K562 (cell line): ENCODE results near the gene KCTD19. TPM values are rescaled to one million over a fixed set of nuclear protein-coding genes. Genes with fewer than 3 reads are reported as not detected.

ENCODE experiments used
- ATF7 ChIP-seq: fragments of 450-650 bp; IDR thresholded peaks from 2 replicates; pipeline ENCODE4 v1.7.1; 2014; ENCODE audit warnings: mild to moderate bottlenecking, moderate library complexity
- BCLAF1 ChIP-seq, 2 experiments: fragments of 450-650 bp in 1 of 2; IDR thresholded peaks; 2 replicates each; pipeline ENCODE4 v1.6.1; 2011 to 2017; ENCODE audit warnings: low read depth in 2 of 2, antibody characterized with exemption in 1 of 2, borderline replicate concordance in 1 of 2, low read length in 1 of 2, mild to moderate bottlenecking in 1 of 2, mixed read lengths in 1 of 2; ENCODE audit not compliant: control insufficient read depth in 1 of 2
- CREBBP ChIP-seq: IDR thresholded peaks from one replicate; pipeline ENCODE4 v1.6.1; 2012; ENCODE audit warnings: low read depth, mild to moderate bottlenecking, control low read depth, inconsistent platforms, low read length
- DNMT1 ChIP-seq: fragments of 450-650 bp; IDR thresholded peaks from 2 replicates; pipeline ENCODE4 v1.6.1; 2016; ENCODE audit warnings: antibody characterized with exemption, mild to moderate bottlenecking
- FOXA3 ChIP-seq, 2 experiments: fragments of 450-650 bp in 1 of 2; sonication (generic) in 1 of 2; formaldehyde crosslinking; IDR thresholded peaks in 1 of 2; conservative IDR thresholded peaks in 1 of 2; 2 replicates each; pipeline versions ENCODE4 v1.4.0 to v1.8.0; 2020 to 2022; ENCODE audit warnings: mild to moderate bottlenecking in 2 of 2, missing genetic modification reagents in 1 of 2
- FOXK2 ChIP-seq, 2 experiments: fragments of 450-650 bp; IDR thresholded peaks in 1 of 2; conservative IDR thresholded peaks in 1 of 2; 2 replicates each; pipeline ENCODE4 v1.6.1; 2016; ENCODE audit warnings: low read depth in 2 of 2, mild to moderate bottlenecking in 1 of 2
- HOXB6 ChIP-seq: fragments of 250-450 bp; sonication (Bioruptor Pico); IDR thresholded peaks from 2 replicates; pipeline ENCODE4 v1.5.1; 2022; ENCODE audit warnings: mild to moderate bottlenecking, borderline replicate concordance
- ILK ChIP-seq: fragments of 450-650 bp; IDR thresholded peaks from 2 replicates; pipeline ENCODE4 v1.6.1; 2016; ENCODE audit warnings: missing genetic modification characterization, low read depth, mild to moderate bottlenecking, missing compliant biosample characterization, moderate library complexity, borderline replicate concordance
- MITF ChIP-seq: IDR thresholded peaks from 2 replicates; pipeline ENCODE4 v1.6.1; 2014; ENCODE audit warnings: antibody characterized with exemption
- NCOA2 ChIP-seq, 2 experiments: fragments of 450-650 bp; IDR thresholded peaks; 2 replicates each; pipeline ENCODE4 v1.6.1; 2018; ENCODE audit warnings: mild to moderate bottlenecking in 2 of 2, moderate library complexity in 1 of 2; ENCODE audit not compliant: partially characterized antibody in 2 of 2
- NKRF ChIP-seq: fragments of 450-650 bp; IDR thresholded peaks from 2 replicates; pipeline ENCODE4 v1.6.1; 2016; ENCODE audit warnings: borderline replicate concordance
- POLR2AphosphoS2 ChIP-seq: IDR thresholded peaks from 2 replicates; pipeline ENCODE4 v1.6.1; 2012; ENCODE audit warnings: low read length, improper control_type of control experiment
- RAD21 ChIP-seq, 2 experiments: fragments of 250-450 bp in 1 of 2; fragments of 450-650 bp in 1 of 2; sonication (Bioruptor Pico) in 1 of 2; formaldehyde crosslinking in 1 of 2; IDR thresholded peaks in 1 of 2; conservative IDR thresholded peaks in 1 of 2; 2 replicates each; pipeline versions ENCODE4 v1.4.0 to v1.8.0; 2020 to 2022; ENCODE audit warnings: mild to moderate bottlenecking in 2 of 2, moderate library complexity in 1 of 2
- RBM22 ChIP-seq: fragments of 200-400 bp; formaldehyde crosslinking; IDR thresholded peaks from 2 replicates; pipeline ENCODE4 v1.6.1; 2018; ENCODE audit warnings: low read length, low read depth; ENCODE audit not compliant: poor library complexity, severe bottlenecking
- SMAD2 ChIP-seq: fragments of 150-350 bp; IDR thresholded peaks from 2 replicates; pipeline ENCODE4 v1.6.1; 2014; ENCODE audit warnings: low read depth, mild to moderate bottlenecking, low read length
- SNAPC5 ChIP-seq: fragments of 250-450 bp; sonication (Bioruptor Pico); IDR thresholded peaks from 2 replicates; pipeline ENCODE4 v1.8.0; 2021; ENCODE audit warnings: moderate library complexity, mild to moderate bottlenecking, inconsistent platforms
- TAF9B ChIP-seq: fragments of 450-650 bp; IDR thresholded peaks from 2 replicates; pipeline ENCODE4 v1.6.1; 2018; ENCODE audit warnings: mild to moderate bottlenecking; ENCODE audit not compliant: partially characterized antibody
- ZKSCAN1 ChIP-seq: fragments of 150-350 bp; IDR thresholded peaks from 2 replicates; pipeline ENCODE4 v1.6.1; 2016; ENCODE audit warnings: low read depth, low read length
- ZNF143 ChIP-seq: sonication (generic); formaldehyde crosslinking; IDR thresholded peaks from 2 replicates; pipeline ENCODE4 v1.9.0; 2022; ENCODE audit warnings: mild to moderate bottlenecking, missing genetic modification reagents
- ZNF589 ChIP-seq: fragments of 200-800 bp; sonication (Bioruptor generic); IDR thresholded peaks from 2 replicates; pipeline ENCODE4 v1.6.1; 2016; ENCODE audit warnings: low read depth, missing genetic modification characterization, missing compliant biosample characterization
- polyA plus RNA-seq, 8 experiments: library from polyadenylated mRNA; depleted of rRNA in 4 of 8; stranded (reverse) in 5 of 8; unstranded in 3 of 8; fragments of >200 nt; fragmentation: Nextera tagmentation in 2 of 8; fragmentation: Illumina TruSeq in 1 of 8; extraction: Ambion mirVana in 2 of 8; extraction: Trizol in 1 of 8; gene quantifications; 2 replicates each; pipeline versions ENCODE4 v1.2.1 to v1.2.3, GENCODE V29; 2011 to 2014; ENCODE audit warnings: inconsistent platforms in 1 of 8, missing spikeins in 1 of 8
- total RNA-seq, 7 experiments: library from RNA; depleted of rRNA in 6 of 7; stranded (reverse); fragments of >200 nt in 6 of 7; fragmentation: Illumina TruSeq in 2 of 7; extraction: Trizol in 2 of 7; gene quantifications; 2 replicates each; pipeline versions ENCODE4 v1.2.1 to v1.2.3, GENCODE V29; 2011 to 2021; ENCODE audit warnings: low replicate concordance in 1 of 7

The KCTD19 gene
- total and polyA plus RNA-seq, 9 of the 15 experiments (the other 6 are each of a cell fraction or from before 2014, with no cell fraction given): 0.03 to 0.91 (median 0.22) TPM; not detected in 2

- no peak for TF ChIP-seq SNAPC5 (CRISPR knock-in tag)
- TF ChIP-seq NKRF: no peak
- TF ChIP-seq RAD21 (CRISPR knock-in tag; conservative IDR thresholded peaks at IDR 0.05 in 1 of 2, IDR thresholded peaks at IDR 0.05 in 1 of 2): no peak
- TF ChIP-seq POLR2AphosphoS2: no peak
- no peak for TF ChIP-seq ZKSCAN1
- no peak for TF ChIP-seq ZNF589 (CRISPR knock-in tag)
- TF ChIP-seq ZNF143 (CRISPR knock-in tag): peak; percentile 23; the same call in 1 of the 2 replicates
- TF ChIP-seq HOXB6 (CRISPR knock-in tag): no peak
- no peak for TF ChIP-seq SMAD2
- TF ChIP-seq CREBBP: no peak
- no peak for TF ChIP-seq DNMT1
- no peak for TF ChIP-seq NCOA2 (IDR thresholded peaks at IDR 0.05; ENCODE audit: partially characterized antibody in 2 of 2)
- no peak for TF ChIP-seq MITF
- no peak for TF ChIP-seq ILK (tag)
- TF ChIP-seq ATF7: peak; percentile 31; the same call in 1 of the 2 replicates
- TF ChIP-seq BCLAF1 (IDR thresholded peaks at IDR 0.05; ENCODE audit: borderline replicate concordance in 1 of 2, control insufficient read depth in 1 of 2, low read depth in 2 of 2, low read length in 1 of 2): no peak
- TF ChIP-seq TAF9B: no peak
- peak in 1 of 2 experiments; percentile 68; a peak in 1 of 4 replicates for TF ChIP-seq FOXA3 (CRISPR knock-in tag; conservative IDR thresholded peaks at IDR 0.05 in 1 of 2, IDR thresholded peaks at IDR 0.05 in 1 of 2)
- no peak for TF ChIP-seq RBM22
- TF ChIP-seq FOXK2 (conservative IDR thresholded peaks at IDR 0.05 in 1 of 2, IDR thresholded peaks at IDR 0.05 in 1 of 2; ENCODE audit: low read depth in 2 of 2): 0 out of 4 replicates have a peak, but pooled peaks of 1 of the 2 experiments have one; percentile 38
Observed at GRCh38 chr16:67244387-67245185, 82.0 kb downstream of the KCTD19 start (continued).
